T-helper 17 cell (primary cell): ENCODE measurements around the gene GCC2. TPM values are rescaled to one million over a fixed set of nuclear protein-coding genes. Genes with fewer than 3 reads are reported as not detected.
A peak's percentile ranks its signal among the peaks of the same experiment; 100 is the strongest.
"Not testable (repeated sequence)": the region's sequence is repeated elsewhere in the genome, so short reads cannot be mapped to it uniquely, and the experiment has no call there.

ENCODE experiments used
- ATAC-seq: fragments of 150-1000 bp; cut with Tn5 transposase; 2 replicates; pipeline ENCODE4 v1.10.0; 2021; ENCODE audit warnings: mild to moderate bottlenecking, moderate library complexity
- DNase-seq, 3 donors: peaks; one replicate each; pipeline versions ENCODE4 v3.0.0 to v3.0.0-alpha.2; 2020 to 2021
- H3K9me3 ChIP-seq: one replicate; pipeline ENCODE4 v1.7.0; 2013; ENCODE audit warnings: low read length, mild to moderate bottlenecking; ENCODE audit not compliant: control insufficient read depth, poor library complexity, severe bottlenecking
- H3K27ac Mint-ChIP-seq: one replicate; pipeline ENCODE4 v1.8.0; 2022; ENCODE audit warnings: mild to moderate bottlenecking, moderate library complexity, mixed read lengths
- H3K27me3 Mint-ChIP-seq: one replicate; pipeline ENCODE4 v1.8.0; 2022; ENCODE audit warnings: mixed read lengths
- H3K36me3 Mint-ChIP-seq: one replicate; pipeline ENCODE4 v1.8.0; 2022; ENCODE audit warnings: low read depth, mixed read lengths
- H3K4me1 Mint-ChIP-seq: one replicate; pipeline ENCODE4 v1.8.0; 2022; ENCODE audit warnings: mild to moderate bottlenecking, mixed read lengths
- H3K4me3 Mint-ChIP-seq: one replicate; pipeline ENCODE4 v1.8.0; 2022; ENCODE audit warnings: mild to moderate bottlenecking, moderate library complexity, mixed read lengths
- total RNA-seq, 4 donors: library from RNA in 2 of 4; stranded (reverse) in 2 of 4; gene quantifications; one replicate each; pipeline ENCODE4 v1.2.3 and lab custom pipeline; 2022 to 2026

The GCC2 gene
- total RNA-seq, 2 donors from 2014 or later: 81.3 to 105 TPM

DNA sequence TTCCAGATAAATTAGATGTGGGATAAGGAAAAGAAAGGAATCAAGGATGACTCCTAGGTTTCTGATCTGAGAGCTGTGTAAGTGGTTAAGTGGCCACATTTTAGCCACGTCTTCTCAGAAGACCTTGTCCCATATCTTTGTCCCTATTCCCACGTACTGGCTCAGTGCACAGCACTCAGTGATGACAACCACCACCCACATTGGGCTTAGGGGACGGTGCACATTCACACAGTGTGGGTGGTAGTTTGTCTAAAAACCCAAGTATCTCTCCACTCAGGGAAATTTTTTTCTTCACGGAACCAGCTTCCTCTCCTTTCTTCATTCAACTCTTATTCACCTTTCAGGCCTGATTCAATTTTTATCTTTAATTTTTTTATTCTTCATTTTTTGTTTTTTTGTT lies 30.6 kb upstream of the GCC2 start:
- no peaks in the 10 kb centered on the region for H3K36me3 Mint-ChIP-seq
- peaks cover 3% of the 10 kb centered on the region for H3K4me1 Mint-ChIP-seq
- H3K27me3 Mint-ChIP-seq: peaks cover 9% of the 10 kb centered on the region
- no peaks in the 10 kb centered on the region for H3K9me3 ChIP-seq
- no peak for ATAC-seq
- H3K4me3 Mint-ChIP-seq: no peak overlapping the region
- H3K27ac Mint-ChIP-seq: no peak overlapping the region
- DNase-seq: no peak

DNA sequence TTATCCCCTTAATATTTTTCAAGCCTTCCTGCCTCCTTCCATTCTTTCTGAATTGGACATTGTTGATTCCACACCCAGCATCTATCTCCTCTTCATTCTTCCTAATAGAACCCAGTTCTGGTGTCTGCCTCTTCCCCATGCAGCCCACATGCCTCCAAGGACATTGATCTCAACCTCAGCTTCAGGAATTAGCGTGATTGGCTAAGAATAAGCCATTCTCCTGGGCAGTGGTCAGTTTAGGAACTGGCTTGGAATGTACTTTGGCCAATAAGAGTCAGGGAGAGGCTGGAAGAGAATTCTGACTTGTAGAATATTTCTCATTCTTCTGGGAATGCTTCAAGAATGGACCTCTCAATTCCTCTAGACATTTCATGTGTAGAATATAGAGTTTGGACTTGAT lies 25.9 kb upstream of the GCC2 start:
- H3K36me3 Mint-ChIP-seq: peaks cover 3% of the 10 kb centered on the region
- peaks cover under 1% of the 10 kb centered on the region for H3K4me1 Mint-ChIP-seq
- DNase-seq (no peak), ATAC-seq (no peak)
- H3K27me3 Mint-ChIP-seq: peaks cover 25% of the 10 kb centered on the region
- no peaks in the 10 kb centered on the region for H3K9me3 ChIP-seq
- no peak overlapping the region for H3K27ac Mint-ChIP-seq
- no peak overlapping the region for H3K4me3 Mint-ChIP-seq

GRCh38 chr2:108423502-108424251 lies 25.3 kb upstream of the GCC2 start:
- DNase-seq (no peak), ATAC-seq (no peak)
- H3K9me3 ChIP-seq: no peaks in the 10 kb centered on the region
- Mint-ChIP-seq H3K27ac (no peak overlapping the region), H3K36me3 (peaks cover 3% of the 10 kb centered on the region), H3K27me3 (peaks cover 25% of the 10 kb centered on the region), H3K4me1 (no peaks in the 10 kb centered on the region), H3K4me3 (no peak overlapping the region)

DNA sequence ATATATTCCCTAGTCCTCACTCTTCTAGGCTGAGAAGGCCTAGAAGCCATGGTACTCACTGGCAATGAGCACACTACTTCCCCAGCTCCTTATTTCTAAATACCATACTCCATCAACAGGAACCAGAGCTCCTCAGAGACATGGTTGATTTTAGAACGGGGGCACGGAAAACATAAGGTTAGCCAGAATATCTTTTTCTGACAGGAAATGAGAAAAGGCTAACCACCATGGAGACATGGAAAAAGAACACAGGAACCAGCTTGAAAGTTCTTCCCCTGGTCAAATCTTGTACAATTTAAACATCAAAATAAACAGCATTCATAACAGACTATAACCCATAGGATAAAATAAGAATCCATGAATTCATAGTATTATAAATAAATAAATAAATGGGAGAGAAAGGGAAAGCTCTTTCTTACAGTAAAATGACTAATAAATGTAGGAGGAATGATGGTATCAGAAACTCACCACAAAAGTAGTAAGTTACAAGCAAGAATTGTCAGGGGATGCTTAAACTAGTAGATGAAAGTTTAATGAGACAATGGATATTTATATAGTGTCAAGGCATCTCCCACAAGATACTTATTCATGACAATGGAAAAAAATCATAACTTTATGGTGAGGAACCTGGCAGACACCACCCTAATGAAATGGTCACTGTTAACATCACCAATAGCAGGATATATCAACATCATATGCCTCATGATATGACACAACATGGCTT lies 20.6 kb upstream of the GCC2 start:
- Mint-ChIP-seq H3K4me3 (no peak overlapping the region), H3K27ac (no peak overlapping the region), H3K4me1 (no peaks in the 10 kb centered on the region), H3K36me3 (peaks cover 3% of the 10 kb centered on the region), H3K27me3 (peaks cover 15% of the 10 kb centered on the region)
- DNase-seq (no peak), ATAC-seq (no peak)
- H3K9me3 ChIP-seq: no peaks in the 10 kb centered on the region

DNA sequence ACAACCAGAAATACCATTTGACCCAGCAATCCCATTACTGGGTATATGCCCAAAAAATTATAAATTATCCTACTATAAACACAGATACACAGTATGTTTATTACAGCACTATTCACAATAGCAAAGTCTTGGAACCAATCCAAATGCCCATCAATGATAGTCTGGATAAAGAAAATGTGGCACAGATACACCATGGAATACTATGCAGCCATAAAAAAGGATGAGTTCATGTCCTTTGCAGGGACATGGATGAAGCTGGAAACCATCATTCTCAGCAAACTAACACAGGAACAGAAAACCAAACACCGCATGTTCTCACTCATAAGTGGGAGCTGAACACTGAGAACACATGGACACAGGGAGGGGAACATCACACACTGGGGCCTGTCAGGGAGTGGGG lies 13.4 kb upstream of the GCC2 start:
- not testable (repeated sequence) for H3K27me3 Mint-ChIP-seq, H3K9me3 ChIP-seq, H3K36me3 Mint-ChIP-seq, DNase-seq, ATAC-seq, H3K27ac Mint-ChIP-seq, H3K4me3 Mint-ChIP-seq, H3K4me1 Mint-ChIP-seq

DNA sequence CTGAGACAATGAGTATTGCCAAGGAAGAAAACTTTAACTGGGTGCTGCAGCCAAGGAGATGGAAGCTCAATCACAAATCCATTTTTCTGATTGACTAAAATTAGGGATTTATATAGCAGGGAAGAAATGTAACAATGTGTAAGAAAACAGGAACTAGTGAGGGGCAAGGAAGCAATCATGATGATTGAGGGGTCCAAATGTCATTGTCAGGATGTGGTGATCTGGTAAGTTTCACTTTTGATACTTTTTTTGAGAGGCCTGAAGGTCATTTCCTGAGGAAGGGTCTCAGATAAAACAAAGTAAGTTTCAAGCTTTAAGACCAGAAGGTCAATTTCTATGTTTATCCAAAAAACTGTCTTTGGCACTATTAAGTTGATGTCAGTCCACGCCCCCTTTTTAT lies 12.0 kb upstream of the GCC2 start:
- DNase-seq (no peak), ATAC-seq (no peak)
- Mint-ChIP-seq H3K4me1 (no peaks in the 10 kb centered on the region), H3K27ac (no peak overlapping the region), H3K4me3 (no peak overlapping the region), H3K27me3 (no peaks in the 10 kb centered on the region), H3K36me3 (no peaks in the 10 kb centered on the region)
- H3K9me3 ChIP-seq: no peaks in the 10 kb centered on the region

DNA sequence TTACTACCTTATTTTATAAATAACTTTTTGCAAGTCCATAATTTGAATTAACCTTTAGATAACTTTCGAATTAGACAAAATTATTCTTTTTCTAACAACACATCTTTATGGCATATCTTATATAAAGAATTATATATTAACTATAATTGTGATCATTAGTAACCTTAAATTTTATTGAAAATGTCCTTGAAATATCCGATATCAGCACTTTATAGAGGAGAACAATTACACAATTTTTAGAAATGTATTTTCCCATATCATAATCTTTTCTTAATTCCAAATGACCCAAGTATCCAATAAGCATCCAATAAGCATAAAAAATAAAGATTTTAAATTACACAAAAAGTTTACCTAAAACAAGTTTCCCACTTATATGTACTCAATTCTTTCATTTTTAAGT lies 7.3 kb upstream of the GCC2 start:
- Mint-ChIP-seq H3K4me1 (peaks cover 2% of the 10 kb centered on the region), H3K4me3 (no peak overlapping the region), H3K27me3 (no peaks in the 10 kb centered on the region), H3K36me3 (peaks cover 2% of the 10 kb centered on the region), H3K27ac (no peak overlapping the region)
- ATAC-seq: no peak
- DNase-seq: no peak
- no peaks in the 10 kb centered on the region for H3K9me3 ChIP-seq

DNA sequence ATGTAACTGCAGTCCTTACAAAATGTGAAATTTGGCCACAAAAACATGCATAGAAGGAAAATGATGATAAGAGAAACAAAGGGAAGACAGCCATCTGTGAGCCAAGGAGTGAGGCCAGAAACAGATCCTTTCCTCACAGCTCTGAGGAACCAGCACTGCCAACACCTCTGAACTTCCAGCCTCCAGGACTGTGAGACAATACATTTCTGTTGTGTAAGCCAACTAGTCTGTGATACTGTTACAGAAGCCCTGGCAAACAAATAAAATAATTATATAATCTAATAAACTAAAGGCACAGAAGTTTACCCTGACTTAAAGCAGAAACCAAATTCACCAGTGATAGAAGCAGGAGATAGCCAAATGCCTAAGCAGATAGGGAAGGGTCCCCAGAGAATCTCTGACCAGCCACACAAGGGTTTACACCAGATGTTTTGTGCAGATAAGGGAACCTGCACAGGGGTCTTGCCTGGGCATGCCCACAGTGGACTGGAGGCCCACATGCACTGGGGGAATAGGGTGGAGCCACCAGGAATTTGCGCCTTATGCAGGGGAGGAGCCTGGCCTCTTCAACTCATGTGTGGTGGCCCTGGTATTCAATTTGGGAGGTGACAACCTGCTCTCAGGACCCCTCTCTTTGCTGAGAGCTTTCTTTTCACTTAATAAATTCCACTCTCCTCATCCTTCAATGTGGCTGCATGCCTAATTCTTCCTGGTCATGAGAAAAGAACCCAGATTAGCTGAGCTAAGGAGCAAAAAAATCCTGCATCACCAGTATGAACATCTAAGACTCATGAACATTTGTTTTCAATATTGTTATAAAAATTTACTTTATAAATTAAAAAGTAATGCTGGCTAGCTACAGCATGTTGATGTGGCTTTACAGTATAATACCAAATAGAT lies 3.8 kb upstream of the GCC2 start:
- Mint-ChIP-seq H3K4me3 (no peak overlapping the region), H3K4me1 (peaks cover 17% of the 10 kb centered on the region), H3K27ac (no peak overlapping the region), H3K27me3 (no peaks in the 10 kb centered on the region), H3K36me3 (peaks cover 2% of the 10 kb centered on the region)
- ATAC-seq (no peak), DNase-seq (no peak)
- no peaks in the 10 kb centered on the region for H3K9me3 ChIP-seq

DNA sequence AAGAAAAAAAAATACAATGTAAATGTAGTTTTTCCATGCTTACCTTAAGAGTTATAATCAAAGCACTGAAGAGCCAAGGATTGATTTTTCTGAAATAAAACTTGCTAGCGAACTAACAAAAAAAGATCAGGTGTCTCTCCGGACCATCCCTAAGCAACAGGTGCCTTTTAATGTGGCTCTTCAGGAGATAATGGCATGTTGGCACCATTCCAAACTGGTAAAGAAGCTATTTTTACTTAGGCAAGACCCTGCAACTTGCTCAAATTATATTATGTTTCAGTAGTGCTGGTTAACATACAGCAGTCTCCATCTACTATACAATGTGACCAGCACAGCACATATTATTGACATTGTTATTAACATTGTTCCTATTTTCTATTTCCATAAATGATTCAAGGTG lies 2.3 kb upstream of the GCC2 start:
- ATAC-seq (no peak), DNase-seq (no peak)
- Mint-ChIP-seq H3K36me3 (peaks cover 2% of the 10 kb centered on the region), H3K4me3 (no peak overlapping the region), H3K27me3 (no peaks in the 10 kb centered on the region), H3K27ac (no peak overlapping the region), H3K4me1 (peaks cover 22% of the 10 kb centered on the region)
- no peaks in the 10 kb centered on the region for H3K9me3 ChIP-seq

DNA sequence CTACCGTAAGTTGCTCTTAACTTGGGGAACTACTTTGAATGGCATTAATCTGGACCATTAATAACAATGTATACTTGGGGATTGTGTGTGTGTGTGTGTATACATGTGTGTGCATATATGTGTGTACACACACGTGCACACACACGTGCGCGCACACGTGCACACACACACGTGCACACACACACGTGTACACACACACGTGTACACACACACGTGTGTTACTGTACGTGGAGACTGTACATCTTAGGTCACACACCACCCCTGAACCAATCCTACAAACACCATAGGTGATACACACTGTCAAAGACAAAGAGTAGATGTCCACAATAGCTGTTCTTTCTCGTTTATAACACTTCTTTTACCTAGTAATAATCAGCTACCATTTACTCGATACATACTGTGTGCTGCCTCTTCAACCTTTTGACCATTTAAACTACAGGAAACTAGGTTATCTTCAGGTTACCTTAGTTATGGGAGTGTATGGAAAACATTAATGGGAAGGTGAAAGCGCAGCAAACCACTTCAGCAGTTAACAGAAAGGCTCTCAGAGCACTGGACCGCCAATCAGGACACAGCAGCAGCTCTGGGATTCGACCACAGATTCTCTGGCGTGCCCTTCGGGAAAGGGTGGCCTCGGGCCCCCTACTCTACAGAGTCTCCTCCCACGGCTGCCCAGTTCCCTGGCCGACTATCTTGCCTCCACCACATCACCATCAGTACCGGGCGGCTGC lies 894 bp upstream of the GCC2 start:
- DNase-seq: no peak
- ATAC-seq: no peak
- peak overlapping the region; percentile 98 for H3K27ac Mint-ChIP-seq
- peak overlapping the region; percentile 94 for H3K4me3 Mint-ChIP-seq
- peaks cover 29% of the 10 kb centered on the region for H3K4me1 Mint-ChIP-seq
- no peaks in the 10 kb centered on the region for H3K9me3 ChIP-seq
- peaks cover 8% of the 10 kb centered on the region for H3K36me3 Mint-ChIP-seq
- no peaks in the 10 kb centered on the region for H3K27me3 Mint-ChIP-seq

DNA sequence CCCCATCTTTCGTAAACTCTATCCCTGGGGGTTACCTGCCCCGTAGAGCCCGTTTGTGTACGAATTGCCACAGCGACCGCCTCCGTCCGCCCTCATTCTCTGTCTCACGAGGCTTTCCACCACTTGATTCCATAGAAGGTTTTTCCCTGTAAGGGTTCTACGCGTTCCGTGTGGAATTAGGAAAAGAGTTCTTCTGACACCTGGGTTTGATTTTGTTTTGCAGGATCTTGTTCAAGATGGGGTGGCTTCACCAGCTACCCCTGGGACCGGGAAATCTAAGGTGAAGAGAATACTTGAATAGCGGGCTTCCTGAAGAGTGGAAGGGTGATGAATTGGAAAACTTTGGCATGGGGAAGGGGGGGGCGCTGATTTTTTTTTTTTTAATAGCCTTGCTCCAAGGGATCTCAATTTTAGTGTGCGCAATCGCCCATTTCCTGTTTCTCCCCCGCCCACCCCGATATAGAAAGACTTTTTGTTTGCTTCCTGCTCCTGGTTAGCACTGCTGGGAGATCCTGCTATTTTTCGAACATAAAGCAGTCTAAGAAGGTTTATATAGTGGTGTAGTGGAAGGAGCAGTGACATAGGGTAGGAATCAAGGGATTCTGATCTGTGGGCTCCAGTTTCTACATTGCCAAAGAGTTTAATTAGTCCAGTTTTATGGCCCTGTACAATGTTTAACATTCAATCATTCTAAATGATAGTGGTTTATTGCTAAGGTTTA lies 564 bp downstream of the GCC2 start:
- peaks cover 32% of the 10 kb centered on the region for H3K4me1 Mint-ChIP-seq
- H3K36me3 Mint-ChIP-seq: peaks cover 8% of the 10 kb centered on the region
- peak; percentile 51 for ATAC-seq

GRCh38 chr2:108450863-108451262 lies 1.9 kb downstream of the GCC2 start:
- no peak overlapping the region for H3K4me3 Mint-ChIP-seq
- H3K9me3 ChIP-seq: no peaks in the 10 kb centered on the region
- DNase-seq (no peak), ATAC-seq (no peak)
- H3K27me3 Mint-ChIP-seq: no peaks in the 10 kb centered on the region
- H3K36me3 Mint-ChIP-seq: peaks cover 12% of the 10 kb centered on the region
- peaks cover 34% of the 10 kb centered on the region for H3K4me1 Mint-ChIP-seq
- H3K27ac Mint-ChIP-seq: peak overlapping the region; percentile 98

More for the DNA sequence above, 564 bp downstream of the GCC2 start:
- Mint-ChIP-seq H3K27ac (peak overlapping the region; percentile 98), H3K4me3 (peak overlapping the region; percentile 94), H3K27me3 (no peaks in the 10 kb centered on the region)
- no peaks in the 10 kb centered on the region for H3K9me3 ChIP-seq
- DNase-seq: peak in 2 of 3 donors; percentile 22 to 26
